Measurements from ENCODE around the gene C3orf38. TPM values are rescaled to one million over a fixed set of nuclear protein-coding genes. Genes with fewer than 3 reads are reported as not detected.

C3orf38 gene
- total and polyA plus RNA-seq, 2 donors from 2014 or later = 10.1 to 20.9 TPM

- Histone ChIP-seq H3K27me3 (ENCODE audit: control insufficient read depth, insufficient read depth, low read length) (no peaks in the 10 kb centered on the region), H3K9me3 (ENCODE audit: control insufficient read depth in 2 of 3, insufficient read depth in 1 of 3, low read length in 3 of 3) (no peaks in the 10 kb centered on the region), H3K36me3 (ENCODE audit: control insufficient read depth in 2 of 3, insufficient read depth in 3 of 3, low read length in 3 of 3) (peaks cover 0 to 6% (median 5%) of the 10 kb centered on the region in 3 donors), H3K4me3 (ENCODE audit: low read length in 3 of 3) (peak overlapping the region; percentile 32 to 39 (median 32)), H3K9ac (ENCODE audit: low read length in 3 of 3) (peak overlapping the region in 1 of 3 donors; percentile 15), H3K27ac (ENCODE audit: low read depth in 2 of 2, low read length in 2 of 2) (no peak overlapping the region), H3K4me1 (ENCODE audit: control insufficient read depth in 2 of 3, insufficient read depth in 2 of 3, low read depth in 1 of 3, low read length in 3 of 3) (peaks cover 2 to 7% (median 4%) of the 10 kb centered on the region in 3 donors)
- no peak for TF ChIP-seq CTCF (IDR thresholded peaks at IDR 0.05; ENCODE audit: borderline replicate concordance, extremely low read depth, insufficient read depth)
- FAIRE-seq (no peak), DNase-seq (peak in 2 of 5 donors; percentile 7 to 24)
- intact Hi-C loops (cut with DNase I) = no loop called here
Measured at GRCh38 chr3:88151358-88151757, 1.6 kb downstream of the C3orf38 start.

GRCh38 chr3:88152841-88153240, 3.1 kb downstream of the C3orf38 start:
- Histone ChIP-seq H3K9ac (ENCODE audit: low read length in 3 of 3) (no peak overlapping the region), H3K4me3 (ENCODE audit: low read length in 3 of 3) (no peak overlapping the region), H3K4me1 (ENCODE audit: control insufficient read depth in 2 of 3, insufficient read depth in 2 of 3, low read depth in 1 of 3, low read length in 3 of 3) (peaks cover 2 to 7% (median 4%) of the 10 kb centered on the region in 3 donors), H3K9me3 (ENCODE audit: control insufficient read depth in 2 of 3, insufficient read depth in 1 of 3, low read length in 3 of 3) (no peaks in the 10 kb centered on the region), H3K27ac (ENCODE audit: low read depth in 2 of 2, low read length in 2 of 2) (no peak overlapping the region), H3K36me3 (ENCODE audit: control insufficient read depth in 2 of 3, insufficient read depth in 3 of 3, low read length in 3 of 3) (peaks cover 3 to 15% (median 15%) of the 10 kb centered on the region in 3 donors), H3K27me3 (ENCODE audit: control insufficient read depth, insufficient read depth, low read length) (no peaks in the 10 kb centered on the region)
- no peak for TF ChIP-seq CTCF (IDR thresholded peaks at IDR 0.05; ENCODE audit: borderline replicate concordance, extremely low read depth, insufficient read depth)
- DNase-seq (no peak), FAIRE-seq (peak; percentile 53)
- intact Hi-C loops (cut with DNase I) = no loop called here

- Histone ChIP-seq H3K4me3 (ENCODE audit: low read length in 3 of 3) (no peak overlapping the region), H3K9ac (ENCODE audit: low read length in 3 of 3) (no peak overlapping the region), H3K9me3 (ENCODE audit: control insufficient read depth in 2 of 3, insufficient read depth in 1 of 3, low read length in 3 of 3) (no peaks in the 10 kb centered on the region), H3K27ac (ENCODE audit: low read depth in 2 of 2, low read length in 2 of 2) (no peak overlapping the region), H3K4me1 (ENCODE audit: control insufficient read depth in 2 of 3, insufficient read depth in 2 of 3, low read depth in 1 of 3, low read length in 3 of 3) (no peaks in the 10 kb centered on the region), H3K27me3 (ENCODE audit: control insufficient read depth, insufficient read depth, low read length) (no peaks in the 10 kb centered on the region), H3K36me3 (ENCODE audit: control insufficient read depth in 2 of 3, insufficient read depth in 3 of 3, low read length in 3 of 3) (no peaks in the 10 kb centered on the region)
- TF ChIP-seq CTCF (IDR thresholded peaks at IDR 0.05; ENCODE audit: borderline replicate concordance, extremely low read depth, insufficient read depth) = no peak
- DNase-seq (no peak), FAIRE-seq (no peak)
- intact Hi-C loops (cut with DNase I) = no loop called here
Measured at GRCh38 chr3:88166419-88166971, 16.7 kb downstream of the C3orf38 start.

- no peak overlapping the region for H3K27ac ChIP-seq (ENCODE audit: low read depth in 2 of 2, low read length in 2 of 2)
- no peaks in the 10 kb centered on the region for H3K27me3 ChIP-seq (ENCODE audit: control insufficient read depth, insufficient read depth, low read length)
- H3K4me1 ChIP-seq (ENCODE audit: control insufficient read depth in 2 of 3, insufficient read depth in 2 of 3, low read depth in 1 of 3, low read length in 3 of 3) = no peaks in the 10 kb centered on the region
- H3K9me3 ChIP-seq (ENCODE audit: control insufficient read depth in 2 of 3, insufficient read depth in 1 of 3, low read length in 3 of 3) = no peaks in the 10 kb centered on the region
- intact Hi-C loops (cut with DNase I) = no loop called here
- no peaks in the 10 kb centered on the region for H3K36me3 ChIP-seq (ENCODE audit: control insufficient read depth in 2 of 3, insufficient read depth in 3 of 3, low read length in 3 of 3)
- H3K9ac ChIP-seq (ENCODE audit: low read length in 3 of 3) = no peak overlapping the region
- no peak overlapping the region for H3K4me3 ChIP-seq (ENCODE audit: low read length in 3 of 3)
- TF ChIP-seq CTCF (IDR thresholded peaks at IDR 0.05; ENCODE audit: borderline replicate concordance, extremely low read depth, insufficient read depth) = no peak
- no peak for DNase-seq
- FAIRE-seq = no peak
Measured at GRCh38 chr3:88167173-88167572, 17.4 kb downstream of the C3orf38 start.
